PFSK-1 (cell line): ENCODE data around the gene BCAT1.

Experiments used
- FOXP2 ChIP-seq: optimal IDR thresholded peaks from 2 replicates; pipeline ENCODE3; 2011; ENCODE audit warnings: borderline replicate concordance, control low read depth, inconsistent platforms; ENCODE audit not compliant: insufficient read depth; ENCODE audit errors: extremely low read length, extremely low read depth
- POLR2AphosphoS5 ChIP-seq: IDR thresholded peaks from 2 replicates; pipeline ENCODE4 v1.6.1; 2012; ENCODE audit warnings: low read depth, mild to moderate bottlenecking, control low read depth, low read length, moderate library complexity
- REST ChIP-seq, 2 experiments: IDR thresholded peaks; 2 replicates each; pipeline versions ENCODE4 v1.6.1 to v1.8.0; 2011 to 2012; ENCODE audit warnings: low read depth in 2 of 2, low read length in 2 of 2, control low read depth in 1 of 2, inconsistent platforms in 1 of 2, mild to moderate bottlenecking in 1 of 2, moderate library complexity in 1 of 2; ENCODE audit not compliant: insufficient read depth in 1 of 2
- SIN3A ChIP-seq: IDR thresholded peaks from 2 replicates; pipeline ENCODE4 v1.6.1; 2012; ENCODE audit warnings: mild to moderate bottlenecking, low read length, moderate library complexity, borderline replicate concordance; ENCODE audit not compliant: insufficient read depth
- TAF1 ChIP-seq: IDR thresholded peaks from 2 replicates; pipeline ENCODE4 v1.6.1; 2012; ENCODE audit warnings: low read length, control low read depth, borderline replicate concordance; ENCODE audit not compliant: insufficient read depth

Gene BCAT1

DNA sequence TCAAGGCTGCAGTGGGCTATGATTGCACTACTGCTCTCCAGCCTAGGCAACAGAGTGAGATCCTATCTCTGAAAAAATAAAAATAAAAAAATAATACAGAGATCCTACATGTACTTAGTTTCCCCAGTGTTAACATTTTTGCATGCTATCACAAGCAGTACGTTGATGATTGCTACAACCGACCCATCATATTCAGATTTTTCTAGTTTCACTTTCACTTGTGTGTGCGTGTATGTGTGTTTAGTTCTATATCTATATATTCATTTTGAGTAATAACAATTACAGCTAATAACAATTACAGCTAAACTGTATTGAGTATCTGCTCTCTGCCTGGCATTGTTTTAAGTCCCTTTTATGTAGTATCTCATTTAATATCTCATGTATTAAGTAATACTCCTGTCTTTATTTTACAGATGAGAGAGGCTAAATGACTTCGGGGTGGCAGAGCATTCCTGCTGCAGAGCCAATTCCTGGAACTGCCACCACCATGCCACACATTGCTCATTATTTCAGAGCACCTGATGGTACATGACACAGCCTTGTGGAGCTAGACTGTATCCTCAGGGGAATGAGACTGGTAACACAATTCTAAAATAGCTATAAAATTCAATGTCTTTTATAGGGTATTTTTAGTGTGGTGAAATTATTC, 153.1 kb downstream of the BCAT1 start:
- TF ChIP-seq POLR2AphosphoS5, result no peak
- no peak for TF ChIP-seq FOXP2
- TF ChIP-seq TAF1, result no peak
- TF ChIP-seq REST (IDR thresholded peaks at IDR 0.05; ENCODE audit: insufficient read depth in 1 of 2, low read depth in 2 of 2, low read length in 2 of 2), result no peak
- TF ChIP-seq SIN3A, result no peak

DNA sequence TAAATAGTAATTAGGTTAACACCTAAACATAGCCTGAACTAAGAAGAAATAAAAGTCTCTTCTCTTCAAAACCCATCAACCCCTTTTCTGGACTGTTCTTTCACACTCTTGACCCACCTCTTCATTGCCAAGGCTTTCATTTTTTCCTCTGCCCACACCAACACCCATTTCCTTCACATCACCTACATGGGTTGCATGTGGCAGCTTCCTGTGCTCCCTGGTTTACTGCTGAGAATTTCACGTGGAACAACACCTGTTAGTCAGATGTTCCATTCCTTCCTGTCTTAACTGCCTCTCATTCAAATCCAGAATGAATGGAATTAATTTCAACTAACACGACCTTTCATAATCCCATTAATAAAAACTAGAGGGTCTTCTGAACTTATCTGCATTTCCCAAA, 157.3 kb downstream of the BCAT1 start:
- TF ChIP-seq REST (IDR thresholded peaks at IDR 0.05; ENCODE audit: insufficient read depth in 1 of 2, low read depth in 2 of 2, low read length in 2 of 2), result no peak
- no peak for TF ChIP-seq SIN3A
- no peak for TF ChIP-seq POLR2AphosphoS5
- TF ChIP-seq TAF1, result no peak
- TF ChIP-seq FOXP2, result no peak

DNA sequence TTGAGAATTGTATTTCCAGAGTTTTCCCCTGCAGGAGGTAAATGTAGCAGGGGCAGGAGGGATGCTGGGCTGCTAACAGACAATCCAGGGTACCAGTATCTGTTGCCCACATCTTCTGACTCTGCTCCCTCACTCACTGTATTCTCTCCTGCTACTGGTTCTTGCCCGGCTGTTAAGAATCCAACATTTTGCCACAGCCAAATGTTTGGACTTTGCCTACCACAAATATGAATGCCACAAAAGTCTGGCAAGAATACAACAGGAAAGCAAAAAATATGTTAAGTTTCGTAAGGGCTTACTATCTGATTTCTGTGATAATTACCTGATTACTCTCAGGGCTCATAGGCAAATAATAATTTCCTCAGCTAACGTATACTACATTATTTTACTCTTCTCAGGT, 160.0 kb downstream of the BCAT1 start:
- no peak for TF ChIP-seq SIN3A
- no peak for TF ChIP-seq TAF1
- no peak for TF ChIP-seq REST (IDR thresholded peaks at IDR 0.05; ENCODE audit: insufficient read depth in 1 of 2, low read depth in 2 of 2, low read length in 2 of 2)
- TF ChIP-seq FOXP2, result no peak
- no peak for TF ChIP-seq POLR2AphosphoS5

DNA sequence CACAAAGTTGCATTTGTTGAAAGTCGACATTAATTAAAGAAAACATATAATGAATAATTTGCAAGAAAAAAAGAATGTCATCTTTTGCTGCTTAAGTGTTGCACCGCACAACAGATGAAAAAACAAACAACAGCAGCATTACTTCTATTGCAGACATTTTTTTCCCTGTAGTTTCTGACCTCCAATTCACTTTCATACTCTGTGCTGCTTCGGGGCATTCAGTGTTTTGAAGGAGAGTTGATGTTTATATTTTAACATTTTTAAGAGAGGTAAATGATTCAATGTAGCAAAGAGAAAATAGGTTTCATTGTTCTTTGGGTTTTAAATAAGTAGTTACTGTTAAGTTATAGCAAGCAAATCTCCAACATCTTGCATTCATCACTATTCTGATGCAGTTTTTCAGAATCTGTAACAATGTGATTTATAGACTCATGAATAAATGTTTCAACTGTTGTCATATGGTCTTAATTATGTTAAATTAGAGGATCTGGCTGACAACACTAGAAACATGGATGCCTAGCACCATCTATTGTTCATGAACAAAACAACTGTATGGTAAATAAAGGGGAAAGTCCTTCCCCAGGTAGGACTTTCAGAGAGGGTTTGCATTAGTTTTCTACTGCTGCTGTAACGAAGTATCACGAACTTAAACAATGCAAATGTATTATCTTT, 168.1 kb downstream of the BCAT1 start:
- TF ChIP-seq POLR2AphosphoS5, result no peak

GRCh38 chr12:24778486-24779304, 170.2 kb downstream of the BCAT1 start:
- no peak for TF ChIP-seq SIN3A
- TF ChIP-seq REST (IDR thresholded peaks at IDR 0.05; ENCODE audit: insufficient read depth in 1 of 2, low read depth in 2 of 2, low read length in 2 of 2), result no peak
- TF ChIP-seq TAF1, result no peak
- TF ChIP-seq FOXP2, result no peak
- no peak for TF ChIP-seq POLR2AphosphoS5
